Measurements from ENCODE around the gene RICTOR. TPM values are rescaled to one million over a fixed set of nuclear protein-coding genes. Genes with fewer than 3 reads are reported as not detected.

The RICTOR gene
- total and polyA plus RNA-seq, 9 of the 15 experiments (the other 6 are each of a cell fraction or from before 2014, with no cell fraction given) = 13.9 to 46.6 (median 22.6) TPM

DNA sequence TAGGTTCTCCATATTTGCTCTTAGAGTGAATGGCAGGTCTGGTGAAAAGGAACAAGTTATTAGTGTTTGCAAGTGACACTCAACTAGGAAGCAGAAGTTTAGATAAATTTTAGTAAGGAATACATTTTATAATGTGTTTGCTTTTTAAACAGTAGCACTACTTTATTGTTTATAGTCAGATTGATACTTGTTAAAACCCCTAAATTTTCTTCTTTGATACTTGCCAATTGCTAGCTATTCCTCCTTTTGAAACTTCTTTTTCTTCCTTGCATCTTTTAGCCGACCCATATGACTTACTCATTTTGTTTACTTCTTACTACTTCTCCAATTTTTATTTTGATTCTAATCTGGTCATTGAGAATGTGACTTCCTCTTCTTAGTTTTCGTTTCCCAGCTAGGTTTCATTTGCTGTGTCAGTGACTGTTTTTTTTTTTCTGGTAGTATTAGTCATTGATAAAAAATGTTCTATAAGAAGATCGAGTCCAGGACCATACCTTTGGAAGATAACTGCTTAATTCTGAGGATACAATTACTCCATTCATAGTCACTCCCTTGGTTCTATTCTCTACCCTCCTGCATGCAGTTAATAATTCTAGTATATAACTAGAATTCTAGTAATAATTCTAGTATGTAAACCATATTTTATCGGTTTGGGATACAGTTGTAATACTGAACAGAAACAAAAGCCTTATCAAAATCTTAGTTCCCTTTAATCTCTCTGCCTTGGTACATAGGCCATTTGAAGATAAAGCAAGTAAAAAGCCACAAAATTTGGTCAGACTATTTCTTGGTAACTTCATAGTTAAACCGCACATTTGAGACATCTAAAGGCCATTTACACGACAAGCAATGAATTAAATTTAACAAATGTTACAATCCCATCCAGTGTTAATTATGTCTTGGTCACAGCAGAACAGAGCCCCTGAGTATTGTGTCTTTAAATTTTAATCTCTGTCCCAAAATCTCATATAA is 2.8 kb upstream of the RICTOR start (continued):
- TF ChIP-seq, protein P1, sequence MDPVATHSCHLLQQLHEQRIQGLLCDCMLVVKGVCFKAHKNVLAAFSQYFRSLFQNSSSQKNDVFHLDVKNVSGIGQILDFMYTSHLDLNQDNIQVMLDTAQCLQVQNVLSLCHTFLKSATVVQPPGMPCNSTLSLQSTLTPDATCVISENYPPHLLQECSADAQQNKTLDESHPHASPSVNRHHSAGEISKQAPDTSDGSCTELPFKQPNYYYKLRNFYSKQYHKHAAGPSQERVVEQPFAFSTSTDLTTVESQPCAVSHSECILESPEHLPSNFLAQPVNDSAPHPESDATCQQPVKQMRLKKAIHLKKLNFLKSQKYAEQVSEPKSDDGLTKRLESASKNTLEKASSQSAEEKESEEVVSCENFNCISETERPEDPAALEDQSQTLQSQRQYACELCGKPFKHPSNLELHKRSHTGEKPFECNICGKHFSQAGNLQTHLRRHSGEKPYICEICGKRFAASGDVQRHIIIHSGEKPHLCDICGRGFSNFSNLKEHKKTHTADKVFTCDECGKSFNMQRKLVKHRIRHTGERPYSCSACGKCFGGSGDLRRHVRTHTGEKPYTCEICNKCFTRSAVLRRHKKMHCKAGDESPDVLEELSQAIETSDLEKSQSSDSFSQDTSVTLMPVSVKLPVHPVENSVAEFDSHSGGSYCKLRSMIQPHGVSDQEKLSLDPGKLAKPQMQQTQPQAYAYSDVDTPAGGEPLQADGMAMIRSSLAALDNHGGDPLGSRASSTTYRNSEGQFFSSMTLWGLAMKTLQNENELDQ (CRISPR knock-in tag; IDR thresholded peaks at IDR 0.05; ENCODE audit: borderline replicate concordance) = no peak
- TF ChIP-seq, protein P2, sequence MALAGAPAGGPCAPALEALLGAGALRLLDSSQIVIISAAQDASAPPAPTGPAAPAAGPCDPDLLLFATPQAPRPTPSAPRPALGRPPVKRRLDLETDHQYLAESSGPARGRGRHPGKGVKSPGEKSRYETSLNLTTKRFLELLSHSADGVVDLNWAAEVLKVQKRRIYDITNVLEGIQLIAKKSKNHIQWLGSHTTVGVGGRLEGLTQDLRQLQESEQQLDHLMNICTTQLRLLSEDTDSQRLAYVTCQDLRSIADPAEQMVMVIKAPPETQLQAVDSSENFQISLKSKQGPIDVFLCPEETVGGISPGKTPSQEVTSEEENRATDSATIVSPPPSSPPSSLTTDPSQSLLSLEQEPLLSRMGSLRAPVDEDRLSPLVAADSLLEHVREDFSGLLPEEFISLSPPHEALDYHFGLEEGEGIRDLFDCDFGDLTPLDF (CRISPR knock-in tag; IDR thresholded peaks at IDR 0.05) = no peak
- TF ChIP-seq STAT5A (IDR thresholded peaks at IDR 0.05; ENCODE audit: borderline replicate concordance, low read length) = no peak
- TF ChIP-seq RHOXF2B (CRISPR knock-in tag; conservative IDR thresholded peaks at IDR 0.05) = no peak
- peak; percentile 68 for TF ChIP-seq NFE2 (IDR thresholded peaks at IDR 0.05; ENCODE audit: low read depth)
- no peak for TF ChIP-seq ZNF280A (IDR thresholded peaks at IDR 0.05; ENCODE audit: low read depth, partially characterized antibody)
- no peak for TF ChIP-seq ATF1 (CRISPR knock-in tag; IDR thresholded peaks at IDR 0.05)
- no peak for TF ChIP-seq ATF1 (tag; IDR thresholded peaks at IDR 0.05)
- TF ChIP-seq BRF2 (IDR thresholded peaks at IDR 0.05; ENCODE audit: borderline replicate concordance, insufficient read depth, insufficient read length) = no peak
